Astrocyte (in vitro differentiated cells and primary cell): ENCODE results near the gene CSAD. TPM values are rescaled to one million over a fixed set of nuclear protein-coding genes. Genes with fewer than 3 reads are reported as not detected.

Source experiments
- DNase-seq: peaks from one replicate; pipeline ENCODE4 v3.0.0-alpha.2; 2010; ENCODE audit warnings: low read depth
- FAIRE-seq: peaks from 2 replicates; lab custom pipeline; 2011; peaks lifted over from hg19 to GRCh38; lab: Jason Lieb, UNC
- H2AFZ ChIP-seq: 2 replicates; pipeline ENCODE4 v1.6.0; 2012; ENCODE audit warnings: low read depth, low read length, inconsistent platforms
- H3K27ac ChIP-seq: 2 replicates; pipeline ENCODE4 v1.5.1; 2011; ENCODE audit warnings: low read depth, low read length, inconsistent platforms
- H3K27me3 ChIP-seq: 2 replicates; pipeline ENCODE4 v1.6.0; 2011; ENCODE audit warnings: low read length, inconsistent platforms; ENCODE audit not compliant: insufficient read depth
- H3K36me3 ChIP-seq: 2 replicates; pipeline ENCODE4 v1.5.1; 2011; ENCODE audit warnings: low read length, inconsistent platforms; ENCODE audit not compliant: insufficient read depth
- H3K4me1 ChIP-seq: 2 replicates; pipeline ENCODE4 v1.5.1; 2011; ENCODE audit warnings: low read length, inconsistent platforms; ENCODE audit not compliant: insufficient read depth
- H3K4me2 ChIP-seq: 2 replicates; pipeline ENCODE4 v1.6.0; 2012; ENCODE audit warnings: low read length, inconsistent platforms
- H3K4me3 ChIP-seq: 2 replicates; pipeline ENCODE4 v1.5.1; 2011; ENCODE audit warnings: low read depth, mild to moderate bottlenecking, low read length, inconsistent platforms; ENCODE audit not compliant: insufficient read depth
- H3K79me2 ChIP-seq: 2 replicates; pipeline ENCODE4 v1.6.0; 2012; ENCODE audit warnings: mild to moderate bottlenecking, low read length, inconsistent platforms; ENCODE audit not compliant: insufficient read depth
- H3K9ac ChIP-seq: 2 replicates; pipeline ENCODE4 v1.6.0; 2012; ENCODE audit warnings: mild to moderate bottlenecking, low read length, inconsistent platforms
- H3K9me3 ChIP-seq: 2 replicates; pipeline ENCODE4 v1.5.1; 2012; ENCODE audit warnings: low read depth, mild to moderate bottlenecking, low read length, inconsistent platforms; ENCODE audit not compliant: insufficient read depth
- H4K20me1 ChIP-seq: 2 replicates; pipeline ENCODE4 v1.6.0; 2012; ENCODE audit warnings: low read length, inconsistent platforms; ENCODE audit not compliant: insufficient read depth
- H3K27ac Mint-ChIP-seq: one replicate; pipeline ENCODE4 v1.8.0; 2021; ENCODE audit warnings: mild to moderate bottlenecking, mixed read lengths; ENCODE audit not compliant: unreplicated experiment
- H3K27me3 Mint-ChIP-seq: one replicate; pipeline ENCODE4 v1.8.0; 2021; ENCODE audit warnings: low read depth, mixed read lengths; ENCODE audit not compliant: unreplicated experiment
- H3K36me3 Mint-ChIP-seq: one replicate; pipeline ENCODE4 v1.8.0; 2021; ENCODE audit warnings: low read depth, mixed read lengths; ENCODE audit not compliant: unreplicated experiment
- H3K4me1 Mint-ChIP-seq: one replicate; pipeline ENCODE4 v1.8.0; 2021; ENCODE audit warnings: low read depth, mixed read lengths; ENCODE audit not compliant: unreplicated experiment
- H3K4me3 Mint-ChIP-seq: one replicate; pipeline ENCODE4 v1.8.0; 2021; ENCODE audit warnings: mild to moderate bottlenecking, moderate library complexity, mixed read lengths; ENCODE audit not compliant: unreplicated experiment
- H3K9me3 Mint-ChIP-seq: one replicate; pipeline ENCODE4 v1.8.0; 2021; ENCODE audit warnings: mild to moderate bottlenecking, mixed read lengths; ENCODE audit not compliant: unreplicated experiment
- CTCF ChIP-seq: IDR thresholded peaks from 2 replicates; pipeline ENCODE4 v1.5.1; 2011; ENCODE audit warnings: low read depth, mild to moderate bottlenecking, inconsistent platforms, low read length, moderate library complexity; ENCODE audit not compliant: insufficient read depth
- EZH2 ChIP-seq: IDR thresholded peaks from 2 replicates; pipeline ENCODE4 v1.6.1; 2012; ENCODE audit warnings: mild to moderate bottlenecking, low read length, inconsistent platforms; ENCODE audit not compliant: insufficient read depth
- total RNA-seq: library from RNA; stranded (reverse); gene quantifications from 2 replicates; pipeline ENCODE4 v1.2.1, GENCODE V29; 2021

The CSAD gene
- total RNA-seq, 1 donor from 2014 or later: 19.4 TPM

GRCh38 chr12:53147181-53147580, 33.5 kb downstream of the CSAD start:
- Mint-ChIP-seq H3K27ac (no peak overlapping the region), H3K4me3 (no peak overlapping the region)

GRCh38 chr12:53145383-53146260, 35.1 kb downstream of the CSAD start:
- H3K27ac ChIP-seq: no peak overlapping the region
- H3K9ac ChIP-seq: no peak overlapping the region
- DNase-seq (no peak), FAIRE-seq (no peak)
- no peaks in the 10 kb centered on the region for H3K79me2 ChIP-seq
- no peaks in the 10 kb centered on the region for H3K4me1 Mint-ChIP-seq
- H3K36me3 Mint-ChIP-seq: no peaks in the 10 kb centered on the region
- no peaks in the 10 kb centered on the region for H3K4me1 ChIP-seq
- no peaks in the 10 kb centered on the region for H3K9me3 ChIP-seq
- H3K4me2 ChIP-seq: no peak overlapping the region
- H3K27ac Mint-ChIP-seq: no peak overlapping the region
- H2AFZ ChIP-seq: no peak overlapping the region
- peaks cover 4% of the 10 kb centered on the region for H3K27me3 Mint-ChIP-seq
- no peak overlapping the region for H3K4me3 ChIP-seq
- no peaks in the 10 kb centered on the region for H4K20me1 ChIP-seq
- no peak overlapping the region for H3K4me3 Mint-ChIP-seq
- H3K9me3 Mint-ChIP-seq: no peaks in the 10 kb centered on the region
- TF ChIP-seq CTCF: no peak
- TF ChIP-seq EZH2: no peak
- H3K27me3 ChIP-seq: peaks cover 4% of the 10 kb centered on the region
- no peaks in the 10 kb centered on the region for H3K36me3 ChIP-seq

More at GRCh38 chr12:53147181-53147580, 33.5 kb downstream of the CSAD start:
- Histone ChIP-seq H2AFZ (no peak overlapping the region), H3K4me1 (no peaks in the 10 kb centered on the region), H3K79me2 (no peaks in the 10 kb centered on the region), H4K20me1 (no peaks in the 10 kb centered on the region), H3K9ac (no peak overlapping the region), H3K4me3 (no peak overlapping the region), H3K36me3 (no peaks in the 10 kb centered on the region), H3K9me3 (no peaks in the 10 kb centered on the region), H3K27ac (no peak overlapping the region), H3K27me3 (peaks cover 4% of the 10 kb centered on the region), H3K4me2 (no peak overlapping the region)
- no peaks in the 10 kb centered on the region for H3K36me3 Mint-ChIP-seq
- no peaks in the 10 kb centered on the region for H3K4me1 Mint-ChIP-seq
- FAIRE-seq (no peak), DNase-seq (no peak)
- TF ChIP-seq EZH2: no peak
- TF ChIP-seq CTCF: no peak
- no peaks in the 10 kb centered on the region for H3K9me3 Mint-ChIP-seq
- peaks cover 12% of the 10 kb centered on the region for H3K27me3 Mint-ChIP-seq

DNA sequence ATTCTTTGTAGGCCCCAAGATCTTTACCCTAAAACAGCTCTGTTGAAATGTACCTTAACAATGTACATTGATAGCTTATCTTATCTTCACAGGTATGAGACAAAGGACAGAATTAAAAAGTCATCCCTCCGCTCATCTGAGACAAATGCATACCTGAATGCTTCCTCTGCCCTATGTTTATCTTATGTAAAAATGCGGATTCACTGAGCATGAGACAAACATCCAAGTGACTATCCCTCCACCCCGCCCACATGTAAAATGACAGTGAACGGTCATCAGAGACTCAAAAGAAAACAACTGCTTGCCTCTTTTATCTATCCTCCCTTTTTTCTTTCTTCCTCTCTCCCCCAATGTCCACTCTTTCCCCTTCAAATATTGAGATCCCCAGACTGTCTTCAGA, 37.4 kb downstream of the CSAD start:
- DNase-seq (no peak), FAIRE-seq (no peak)
- TF ChIP-seq CTCF: no peak
- TF ChIP-seq EZH2: no peak
- Histone ChIP-seq H3K4me3 (no peak overlapping the region), H3K4me1 (no peaks in the 10 kb centered on the region), H3K27ac (no peak overlapping the region), H2AFZ (no peak overlapping the region), H3K36me3 (no peaks in the 10 kb centered on the region), H3K27me3 (peaks cover 4% of the 10 kb centered on the region), H3K9ac (no peak overlapping the region), H3K4me2 (no peak overlapping the region), H4K20me1 (no peaks in the 10 kb centered on the region), H3K9me3 (no peaks in the 10 kb centered on the region), H3K79me2 (no peaks in the 10 kb centered on the region)
- Mint-ChIP-seq H3K27ac (no peak overlapping the region), H3K27me3 (peaks cover 3% of the 10 kb centered on the region), H3K9me3 (peaks cover 10% of the 10 kb centered on the region), H3K4me3 (no peak overlapping the region), H3K36me3 (no peaks in the 10 kb centered on the region), H3K4me1 (no peaks in the 10 kb centered on the region)
